Brain microvascular endothelial cell (primary cell): ENCODE measurements around the gene CIBAR2.
A peak's percentile ranks its signal among the peaks of the same experiment; 100 is the strongest.

Experiments used
- DNase-seq: peaks from one replicate; pipeline ENCODE4 v3.0.0-alpha.2; 2020
- H3K27ac ChIP-seq: fragments of 250-450 bp; sonication (Bioruptor Pico); 2 replicates; pipeline ENCODE4 v1.5.1; 2020; ENCODE audit warnings: mild to moderate bottlenecking, moderate library complexity
- H3K27me3 ChIP-seq: fragments of 250-450 bp; sonication (Bioruptor Pico); replicated peaks from 2 replicates; pipeline ENCODE4 v1.5.1; 2020; ENCODE audit warnings: mild to moderate bottlenecking
- H3K36me3 ChIP-seq: fragments of 250-450 bp; sonication (Bioruptor Pico); replicated peaks from 2 replicates; pipeline ENCODE4 v1.5.1; 2020; ENCODE audit warnings: mild to moderate bottlenecking
- H3K4me3 ChIP-seq: 2 replicates; pipeline ENCODE4 v1.5.1; 2011; ENCODE audit warnings: low read depth, mild to moderate bottlenecking, control low read depth, low read length, moderate library complexity
- CTCF ChIP-seq: IDR thresholded peaks from 2 replicates; pipeline ENCODE4 v1.5.1; 2011; ENCODE audit warnings: low read depth, mild to moderate bottlenecking, moderate library complexity, low read length, control low read depth, inconsistent platforms; ENCODE audit errors: missing control alignments
- in situ Hi-C: cut with HindIII; loops from 2 replicates; pipeline ENCODE4 v1.10.0; 2017; ENCODE audit warnings: low sequenced_read_pairs, low pct_ligation_motif_present

CIBAR2 gene

DNA sequence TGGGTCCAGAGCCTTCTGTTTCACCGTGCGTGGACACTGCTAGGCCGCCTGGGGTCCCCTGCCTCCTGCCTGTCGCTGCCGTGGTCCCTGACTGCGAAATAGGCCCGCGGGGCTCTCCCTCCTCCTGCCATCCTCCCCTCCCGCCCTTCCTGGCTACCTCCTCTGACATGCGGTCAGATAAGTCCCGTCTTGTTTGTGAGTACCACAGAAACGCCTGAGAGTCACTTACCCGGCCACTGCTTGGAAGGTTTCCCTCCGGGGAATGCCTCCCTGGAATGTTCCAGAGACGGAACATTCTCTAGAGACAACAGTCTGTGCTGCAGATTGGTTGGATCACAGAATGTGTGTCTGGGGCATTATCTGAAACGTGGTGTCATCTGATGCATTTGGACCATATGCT lies 22.7 kb downstream of the CIBAR2 start:
- Histone ChIP-seq H3K27ac (no peak overlapping the region), H3K4me3 (no peak overlapping the region), H3K36me3 (no peaks in the 10 kb centered on the region), H3K27me3 (peaks cover 4% of the 10 kb centered on the region)
- in situ Hi-C loops, result no loop called here
- peak; percentile 5 for DNase-seq
- no peak for TF ChIP-seq CTCF

DNA sequence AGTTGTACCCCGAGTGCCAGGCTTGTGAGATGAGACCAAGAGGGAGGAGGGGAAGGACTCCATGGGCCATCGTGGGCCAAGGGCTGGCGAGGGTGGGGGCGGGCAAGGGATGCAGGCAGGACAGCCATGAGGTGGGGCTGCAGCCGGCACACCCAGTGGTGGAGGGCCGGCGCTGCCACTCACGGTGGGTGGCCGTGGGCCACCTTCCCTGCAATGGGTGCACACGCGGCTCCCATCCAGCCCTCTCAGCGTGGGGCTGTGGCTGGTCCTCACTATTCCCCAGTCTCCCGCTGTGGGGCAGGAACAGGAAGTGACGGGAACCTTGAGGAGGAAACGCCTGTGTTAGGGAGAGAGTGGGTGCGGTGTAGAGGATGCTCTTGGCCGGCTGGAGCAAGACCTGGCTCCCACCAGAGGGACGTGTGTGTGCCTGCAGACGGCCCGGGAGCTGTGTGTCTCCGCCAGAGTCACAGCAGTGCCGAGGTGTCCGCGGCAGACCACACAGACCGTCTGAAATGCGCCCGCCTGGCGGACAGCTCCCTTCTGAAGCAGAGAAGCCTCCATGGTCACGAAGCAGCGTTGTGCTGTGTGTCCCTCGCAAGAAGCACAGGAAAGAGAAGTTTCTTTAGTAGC lies 23.6 kb downstream of the CIBAR2 start:
- in situ Hi-C loops, result no loop called here
- Histone ChIP-seq H3K27ac (no peak overlapping the region), H3K4me3 (no peak overlapping the region), H3K27me3 (peaks cover 2% of the 10 kb centered on the region), H3K36me3 (no peaks in the 10 kb centered on the region)
- no peak for TF ChIP-seq CTCF
- no peak for DNase-seq

- in situ Hi-C loops, result no loop called here
- DNase-seq, result no peak
- H3K27ac ChIP-seq, result no peak overlapping the region
- TF ChIP-seq CTCF, result no peak
- no peaks in the 10 kb centered on the region for H3K27me3 ChIP-seq
- H3K36me3 ChIP-seq, result no peaks in the 10 kb centered on the region
- no peak overlapping the region for H3K4me3 ChIP-seq
Observed at GRCh38 chr16:85087899-85088569, 24.2 kb downstream of the CIBAR2 start.

GRCh38 chr16:85086347-85087291 lies 25.7 kb downstream of the CIBAR2 start:
- peak; percentile 54 for DNase-seq
- TF ChIP-seq CTCF, result peak; percentile 87
- H3K4me3 ChIP-seq, result no peak overlapping the region
- in situ Hi-C loops, result no loop called here
- no peaks in the 10 kb centered on the region for H3K36me3 ChIP-seq
- H3K27me3 ChIP-seq, result peaks cover 13% of the 10 kb centered on the region
- H3K27ac ChIP-seq, result no peak overlapping the region

GRCh38 chr16:85085721-85086120 lies 26.6 kb downstream of the CIBAR2 start:
- Histone ChIP-seq H3K27ac (no peak overlapping the region), H3K4me3 (no peak overlapping the region), H3K27me3 (peaks cover 16% of the 10 kb centered on the region), H3K36me3 (no peaks in the 10 kb centered on the region)
- in situ Hi-C loops, result no loop called here
- no peak for DNase-seq
- no peak for TF ChIP-seq CTCF
